ENCODE data around the gene SRRM4.

Gene SRRM4

DNA sequence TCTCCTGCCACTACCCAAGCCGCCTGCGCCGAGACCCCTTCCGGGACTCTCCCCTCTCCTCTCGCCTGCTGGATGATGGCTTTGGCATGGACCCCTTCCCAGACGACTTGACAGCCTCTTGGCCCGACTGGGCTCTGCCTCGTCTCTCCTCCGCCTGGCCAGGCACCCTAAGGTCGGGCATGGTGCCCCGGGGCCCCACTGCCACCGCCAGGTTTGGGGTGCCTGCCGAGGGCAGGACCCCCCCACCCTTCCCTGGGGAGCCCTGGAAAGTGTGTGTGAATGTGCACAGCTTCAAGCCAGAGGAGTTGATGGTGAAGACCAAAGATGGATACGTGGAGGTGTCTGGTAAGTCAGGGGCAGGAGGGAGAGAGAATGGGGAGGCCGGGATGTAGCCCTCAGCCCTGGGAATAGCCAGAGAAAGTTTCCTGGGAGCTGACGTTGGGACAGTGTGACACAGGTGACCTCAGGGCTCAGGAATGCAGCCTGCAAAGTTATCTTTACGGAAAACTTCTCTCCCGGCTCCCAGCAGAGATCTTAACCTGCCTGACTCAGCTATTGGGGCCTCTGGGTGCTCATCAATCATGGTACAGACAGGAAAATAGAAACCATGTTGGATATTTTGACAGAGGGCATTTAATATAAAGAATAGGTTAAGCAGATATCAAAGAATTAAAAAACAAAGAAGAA lies 198.1 kb downstream of the SRRM4 start:
- H3K9me2 ChIP-seq (replicated peaks; ENCODE audit: control insufficient read depth, low read length): no peaks in the 10 kb centered on the region
- no peaks in the 10 kb centered on the region for H3K9me3 ChIP-seq (ENCODE audit: control insufficient read depth, insufficient read depth, low read length)
- H3K4me1 ChIP-seq (ENCODE audit: control insufficient read depth, low read length): no peaks in the 10 kb centered on the region
- H3K79me2 ChIP-seq (ENCODE audit: control insufficient read depth, low read length): no peaks in the 10 kb centered on the region
- H3K4me3 ChIP-seq (ENCODE audit: low read length): no peak overlapping the region
- H3K27ac ChIP-seq (ENCODE audit: low read depth, low read length): no peak overlapping the region
- TF ChIP-seq, protein P1, sequence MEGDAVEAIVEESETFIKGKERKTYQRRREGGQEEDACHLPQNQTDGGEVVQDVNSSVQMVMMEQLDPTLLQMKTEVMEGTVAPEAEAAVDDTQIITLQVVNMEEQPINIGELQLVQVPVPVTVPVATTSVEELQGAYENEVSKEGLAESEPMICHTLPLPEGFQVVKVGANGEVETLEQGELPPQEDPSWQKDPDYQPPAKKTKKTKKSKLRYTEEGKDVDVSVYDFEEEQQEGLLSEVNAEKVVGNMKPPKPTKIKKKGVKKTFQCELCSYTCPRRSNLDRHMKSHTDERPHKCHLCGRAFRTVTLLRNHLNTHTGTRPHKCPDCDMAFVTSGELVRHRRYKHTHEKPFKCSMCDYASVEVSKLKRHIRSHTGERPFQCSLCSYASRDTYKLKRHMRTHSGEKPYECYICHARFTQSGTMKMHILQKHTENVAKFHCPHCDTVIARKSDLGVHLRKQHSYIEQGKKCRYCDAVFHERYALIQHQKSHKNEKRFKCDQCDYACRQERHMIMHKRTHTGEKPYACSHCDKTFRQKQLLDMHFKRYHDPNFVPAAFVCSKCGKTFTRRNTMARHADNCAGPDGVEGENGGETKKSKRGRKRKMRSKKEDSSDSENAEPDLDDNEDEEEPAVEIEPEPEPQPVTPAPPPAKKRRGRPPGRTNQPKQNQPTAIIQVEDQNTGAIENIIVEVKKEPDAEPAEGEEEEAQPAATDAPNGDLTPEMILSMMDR (IDR thresholded peaks at IDR 0.05; ENCODE audit: low read depth, low read length, poor library complexity, severe bottlenecking): no peak
- TF ChIP-seq EZH2phosphoT487 (IDR thresholded peaks at IDR 0.05; ENCODE audit: borderline replicate concordance, low read length): no peak
- no peaks in the 10 kb centered on the region for H3K36me3 ChIP-seq (ENCODE audit: control insufficient read depth, low read length)
- H3F3A ChIP-seq (ENCODE audit: control insufficient read depth, insufficient read depth): no peaks in the 10 kb centered on the region
- H4K20me1 ChIP-seq (ENCODE audit: control insufficient read depth, insufficient read depth, low read depth, low read length): no peaks in the 10 kb centered on the region
- H3K27me3 ChIP-seq (ENCODE audit: control insufficient read depth, low read length): no peaks in the 10 kb centered on the region
- H3K4me2 ChIP-seq (ENCODE audit: low read length): no peak overlapping the region

DNA sequence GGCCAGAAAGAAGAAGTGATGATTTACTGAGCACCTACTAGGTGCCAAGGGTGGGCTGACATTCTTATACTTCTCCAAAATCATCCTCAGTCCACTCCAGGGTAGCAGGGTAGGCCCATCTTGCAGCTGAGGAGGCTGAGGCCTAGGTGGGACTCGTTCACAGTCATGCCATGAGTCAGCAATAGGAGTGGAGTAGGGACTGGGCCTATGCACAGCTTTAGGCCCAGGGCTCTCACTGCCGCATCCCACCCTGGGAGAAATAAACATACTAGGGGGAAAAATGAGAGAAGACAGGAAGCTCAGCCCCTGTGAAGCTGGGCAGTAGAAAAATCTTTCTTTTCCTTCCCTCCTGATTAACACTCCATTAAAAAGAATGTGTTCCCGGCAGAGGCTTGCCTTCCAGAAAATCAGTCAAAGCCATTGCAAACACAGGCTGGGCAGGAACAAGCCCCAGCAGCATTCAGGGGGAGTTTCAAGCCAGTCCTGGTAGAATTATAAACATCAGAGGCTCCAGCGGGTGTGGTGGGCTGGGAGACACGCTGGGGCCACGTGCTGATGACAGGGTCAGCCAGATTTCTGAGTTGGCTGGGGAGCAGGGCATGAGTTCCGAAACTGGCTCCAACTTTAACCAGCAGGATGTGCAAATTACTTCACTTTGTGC lies 199.2 kb downstream of the SRRM4 start:
- no peaks in the 10 kb centered on the region for H3K9me3 ChIP-seq (ENCODE audit: control insufficient read depth, insufficient read depth, low read length)
- H3K27ac ChIP-seq (ENCODE audit: low read depth, low read length): no peak overlapping the region
- no peaks in the 10 kb centered on the region for H3K79me2 ChIP-seq (ENCODE audit: control insufficient read depth, low read length)
- TF ChIP-seq EZH2phosphoT487 (IDR thresholded peaks at IDR 0.05; ENCODE audit: borderline replicate concordance, low read length): no peak
- TF ChIP-seq, protein P1 (IDR thresholded peaks at IDR 0.05; ENCODE audit: low read depth, low read length, poor library complexity, severe bottlenecking): no peak
- no peak overlapping the region for H3K4me2 ChIP-seq (ENCODE audit: low read length)
- no peaks in the 10 kb centered on the region for H3F3A ChIP-seq (ENCODE audit: control insufficient read depth, insufficient read depth)
- H3K4me1 ChIP-seq (ENCODE audit: control insufficient read depth, low read length): no peaks in the 10 kb centered on the region
- H3K27me3 ChIP-seq (ENCODE audit: control insufficient read depth, low read length): no peaks in the 10 kb centered on the region
- no peaks in the 10 kb centered on the region for H4K20me1 ChIP-seq (ENCODE audit: control insufficient read depth, insufficient read depth, low read depth, low read length)
- H3K4me3 ChIP-seq (ENCODE audit: low read length): no peak overlapping the region
- no peaks in the 10 kb centered on the region for H3K9me2 ChIP-seq (replicated peaks; ENCODE audit: control insufficient read depth, low read length)
- no peaks in the 10 kb centered on the region for H3K36me3 ChIP-seq (ENCODE audit: control insufficient read depth, low read length)

DNA sequence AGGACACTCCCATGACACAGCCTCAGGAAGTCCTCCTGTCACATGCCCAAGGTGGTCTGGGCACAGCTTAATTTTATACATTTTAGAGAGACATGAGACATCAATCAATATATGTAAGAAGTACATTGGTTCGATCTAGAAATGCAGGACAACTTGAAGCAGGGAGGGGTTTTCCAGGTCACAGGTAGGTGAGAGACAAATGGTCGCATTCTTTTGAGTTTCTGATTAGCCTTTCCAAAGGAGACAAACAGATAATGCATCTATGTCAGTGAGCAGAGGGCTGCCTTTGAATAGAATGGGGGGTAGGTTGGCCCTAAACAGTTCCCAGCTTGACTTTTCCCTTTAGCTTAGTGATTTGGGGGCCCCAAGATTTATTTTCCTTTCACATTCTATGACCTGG lies 199.9 kb downstream of the SRRM4 start:
- Histone ChIP-seq H3K27me3 (ENCODE audit: control insufficient read depth, low read length) (no peaks in the 10 kb centered on the region), H3K36me3 (ENCODE audit: control insufficient read depth, low read length) (no peaks in the 10 kb centered on the region), H3K4me2 (ENCODE audit: low read length) (no peak overlapping the region), H3F3A (ENCODE audit: control insufficient read depth, insufficient read depth) (no peaks in the 10 kb centered on the region), H4K20me1 (ENCODE audit: control insufficient read depth, insufficient read depth, low read depth, low read length) (no peaks in the 10 kb centered on the region), H3K9me2 (replicated peaks; ENCODE audit: control insufficient read depth, low read length) (no peaks in the 10 kb centered on the region), H3K79me2 (ENCODE audit: control insufficient read depth, low read length) (no peaks in the 10 kb centered on the region), H3K27ac (ENCODE audit: low read depth, low read length) (no peak overlapping the region), H3K4me3 (ENCODE audit: low read length) (no peak overlapping the region), H3K4me1 (ENCODE audit: control insufficient read depth, low read length) (no peaks in the 10 kb centered on the region), H3K9me3 (ENCODE audit: control insufficient read depth, insufficient read depth, low read length) (no peaks in the 10 kb centered on the region)
- no peak for TF ChIP-seq EZH2phosphoT487 (IDR thresholded peaks at IDR 0.05; ENCODE audit: borderline replicate concordance, low read length)
- TF ChIP-seq, protein P1 (IDR thresholded peaks at IDR 0.05; ENCODE audit: low read depth, low read length, poor library complexity, severe bottlenecking): no peak

Measured in DOHH2 (cell line).